HG03196 (cell line): Measurements from ENCODE around the gene CHCHD4.

Source experiments
- ATAC-seq: cut with Tn5 transposase; IDR thresholded peaks from one replicate; pipeline ENCODE4 v1.9.1; 2021; ENCODE audit not compliant: unreplicated experiment

CHCHD4 gene

GRCh38 chr3:14124615-14125192, at the start of gene CHCHD4, which contains the start of gene TMEM43:
Gene CHCHD4, minus strand, starts transcription at chr3:14124870. Its CDS starts 194 bp downstream, at chr3:14124676.
Gene TMEM43, plus strand, starts transcription at chr3:14125052. Its CDS starts 142 bp downstream, at chr3:14125194.
- ATAC-seq: peak; percentile 91

GRCh38 chr3:14172496-14172895, 47.8 kb upstream of the CHCHD4 start:
- ATAC-seq: no peak

- ATAC-seq: no peak
Observed at GRCh38 chr3:14170531-14171159, 46.0 kb upstream of the CHCHD4 start.

- no peak for ATAC-seq
Observed at GRCh38 chr3:14169871-14170270, 45.2 kb upstream of the CHCHD4 start.

GRCh38 chr3:14169435-14169834, 44.8 kb upstream of the CHCHD4 start:
- ATAC-seq: no peak

GRCh38 chr3:14166877-14167603, 42.4 kb upstream of the CHCHD4 start:
- ATAC-seq: no peak

GRCh38 chr3:14162178-14162577, 37.5 kb upstream of the CHCHD4 start:
- no peak for ATAC-seq

- no peak for ATAC-seq
Observed at GRCh38 chr3:14161282-14161681, 36.6 kb upstream of the CHCHD4 start.

GRCh38 chr3:14159426-14159825, 34.8 kb upstream of the CHCHD4 start:
- no peak for ATAC-seq

- no peak for ATAC-seq
Observed at GRCh38 chr3:14158370-14158769, 33.7 kb upstream of the CHCHD4 start.

- no peak for ATAC-seq
Observed at GRCh38 chr3:14157951-14158350, 33.3 kb upstream of the CHCHD4 start.

GRCh38 chr3:14156843-14157561, 32.3 kb upstream of the CHCHD4 start:
- no peak for ATAC-seq

- no peak for ATAC-seq
Observed at GRCh38 chr3:14156201-14156600, 31.5 kb upstream of the CHCHD4 start.

- ATAC-seq: no peak
Observed at GRCh38 chr3:14154895-14155440, 30.3 kb upstream of the CHCHD4 start.

GRCh38 chr3:14154276-14154675, 29.6 kb upstream of the CHCHD4 start:
- ATAC-seq: no peak

GRCh38 chr3:14153663-14154062, 29.0 kb upstream of the CHCHD4 start:
- no peak for ATAC-seq

- ATAC-seq: no peak
Observed at GRCh38 chr3:14152963-14153355, 28.3 kb upstream of the CHCHD4 start.

- no peak for ATAC-seq
Observed at GRCh38 chr3:14152233-14152962, 27.7 kb upstream of the CHCHD4 start.

- ATAC-seq: no peak
Observed at GRCh38 chr3:14151471-14152083, 26.9 kb upstream of the CHCHD4 start.
